ENCODE measurements around the gene GALR2.

GALR2 gene

DNA sequence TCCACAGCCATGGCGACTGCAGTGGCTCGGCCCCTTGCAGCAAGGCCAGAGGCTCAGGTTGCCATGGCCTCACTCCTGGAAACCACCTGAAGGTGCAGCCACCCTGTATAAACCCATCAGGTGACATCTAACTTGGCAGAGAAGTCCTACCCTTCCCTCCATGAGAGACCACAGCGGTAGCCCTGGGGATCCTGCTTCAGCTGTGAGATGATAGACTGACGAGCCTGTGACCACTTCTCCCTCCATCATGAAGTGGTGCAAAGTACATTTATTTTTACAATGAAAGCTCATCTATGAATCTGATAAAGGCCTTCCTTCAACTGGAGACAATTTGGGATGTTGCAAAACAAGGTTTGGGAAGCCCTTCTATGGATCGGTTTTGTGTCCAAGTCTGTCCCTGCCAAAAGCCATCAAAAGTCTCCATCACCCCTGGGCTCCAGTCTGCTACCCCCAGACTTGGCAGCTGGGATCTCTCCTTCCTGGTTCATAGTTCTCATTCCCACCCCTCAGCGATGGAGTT is 6.2 kb downstream of the GALR2 start:
- DNase-seq, result no peak

DNA sequence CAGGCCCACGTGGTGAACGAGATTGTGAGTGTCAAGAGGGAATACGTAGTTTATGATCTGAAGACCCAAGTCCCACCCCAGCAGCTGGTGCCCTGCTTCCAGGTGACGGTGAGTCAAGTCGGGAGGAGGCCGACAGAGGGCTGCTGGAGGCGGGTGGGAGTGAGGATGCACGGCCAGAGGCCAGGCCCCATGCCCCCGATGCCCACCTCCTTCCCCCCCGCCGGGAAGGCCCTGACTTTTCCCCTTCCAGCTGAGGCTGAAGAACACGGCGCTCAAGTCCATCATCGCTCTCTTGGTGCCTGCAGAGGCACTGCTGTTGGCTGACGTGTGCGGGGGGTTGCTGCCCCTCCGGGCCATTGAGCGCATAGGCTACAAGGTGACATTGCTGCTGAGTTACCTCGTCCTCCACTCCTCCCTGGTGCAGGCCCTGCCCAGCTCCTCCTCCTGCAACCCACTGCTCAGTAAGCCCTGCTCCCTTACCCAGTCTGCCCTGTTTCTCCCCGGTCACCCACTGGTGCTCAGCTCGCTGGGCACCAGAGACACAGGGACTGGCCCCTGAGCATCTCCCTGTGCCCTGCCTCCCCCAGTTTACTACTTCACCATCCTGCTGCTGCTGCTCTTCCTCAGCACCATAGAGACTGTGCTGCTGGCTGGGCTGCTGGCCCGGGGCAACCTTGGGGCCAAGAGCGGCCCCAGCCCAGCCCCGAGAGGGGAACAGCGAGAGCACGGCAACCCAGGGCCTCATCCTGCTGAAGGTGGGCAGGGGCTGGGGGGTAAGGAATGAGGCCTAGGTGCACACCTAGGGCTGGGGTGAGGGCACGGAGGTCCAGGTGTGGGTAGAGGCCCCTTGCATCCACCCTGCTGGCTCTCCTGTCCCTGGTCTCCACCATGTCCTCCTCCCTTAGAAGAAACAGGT is 7.0 kb downstream of the GALR2 start:
- no peak for DNase-seq

DNA sequence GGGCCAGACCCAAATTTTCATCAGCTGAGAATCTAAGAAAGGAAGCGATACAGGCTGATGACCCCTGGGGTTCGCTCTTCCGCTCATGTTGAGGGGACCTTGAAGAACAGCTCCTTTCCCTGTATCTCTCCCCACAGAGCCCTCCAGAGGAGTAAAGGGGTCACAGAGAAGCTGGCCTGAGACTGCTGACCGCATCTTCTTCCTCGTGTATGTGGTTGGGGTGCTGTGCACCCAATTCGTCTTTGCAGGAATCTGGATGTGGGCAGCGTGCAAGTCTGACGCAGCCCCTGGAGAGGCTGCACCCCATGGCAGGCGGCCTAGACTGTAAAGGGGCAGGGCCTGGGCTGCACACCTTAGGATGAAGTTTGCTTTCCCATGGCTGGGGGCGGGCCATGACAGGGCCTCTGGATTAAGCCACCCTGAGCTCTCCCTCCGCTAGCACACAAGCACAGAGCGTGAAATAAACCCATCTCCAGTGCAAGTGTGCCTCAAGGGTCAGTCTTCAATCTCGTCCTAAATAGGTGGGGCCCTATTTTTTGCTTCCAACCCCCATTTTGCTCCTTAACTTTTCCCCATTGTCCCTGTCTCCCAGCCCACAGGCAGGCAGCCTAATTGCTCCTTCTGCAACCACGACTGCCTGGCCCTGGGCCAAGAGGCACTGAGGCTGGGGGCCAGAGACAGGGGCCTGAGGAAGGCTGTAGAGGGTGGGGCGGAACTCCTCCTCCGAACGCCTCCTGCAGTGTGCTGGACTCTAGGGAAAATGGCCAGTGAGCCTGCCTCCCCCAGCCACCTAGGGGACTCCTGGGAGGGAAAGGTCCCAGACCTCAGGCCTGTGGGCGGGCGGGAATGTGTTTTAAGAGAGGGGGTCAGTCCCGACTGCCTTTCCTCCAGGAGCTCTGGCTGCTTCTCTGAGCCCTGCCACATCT is 8.0 kb downstream of the GALR2 start:
- no peak for DNase-seq

DNA sequence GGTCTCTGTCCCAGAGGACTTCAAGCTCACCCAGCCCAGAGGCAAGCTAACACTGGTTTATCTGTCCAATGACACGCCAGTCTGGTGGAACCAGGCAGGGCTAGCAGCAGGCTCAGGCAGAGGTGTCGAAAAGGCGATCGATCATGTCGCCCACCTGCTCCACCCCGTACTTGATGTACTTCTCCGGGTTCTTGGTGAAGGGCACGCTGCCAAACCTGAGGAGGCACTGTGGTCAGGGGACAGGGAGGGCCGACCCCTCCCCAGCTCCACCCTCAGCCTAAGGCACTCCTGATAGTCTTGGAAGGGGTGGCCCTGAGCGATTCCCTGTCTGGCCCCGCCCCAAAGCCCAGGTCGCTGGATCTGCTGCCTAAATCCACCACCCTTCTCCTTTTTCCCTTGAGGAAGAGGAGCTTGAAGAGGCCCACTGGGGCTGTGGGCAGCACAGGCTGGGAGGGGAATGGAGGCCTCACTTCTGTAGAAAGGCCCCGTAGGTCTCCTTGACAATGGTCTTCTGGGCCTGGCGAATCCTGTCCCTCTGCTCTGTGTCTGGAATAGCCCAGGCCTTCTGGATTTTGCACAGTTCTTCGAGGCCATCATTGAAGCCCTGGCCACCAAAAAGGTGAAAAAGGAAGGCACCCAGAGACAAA is 9.1 kb downstream of the GALR2 start:
- no peak for DNase-seq

DNA sequence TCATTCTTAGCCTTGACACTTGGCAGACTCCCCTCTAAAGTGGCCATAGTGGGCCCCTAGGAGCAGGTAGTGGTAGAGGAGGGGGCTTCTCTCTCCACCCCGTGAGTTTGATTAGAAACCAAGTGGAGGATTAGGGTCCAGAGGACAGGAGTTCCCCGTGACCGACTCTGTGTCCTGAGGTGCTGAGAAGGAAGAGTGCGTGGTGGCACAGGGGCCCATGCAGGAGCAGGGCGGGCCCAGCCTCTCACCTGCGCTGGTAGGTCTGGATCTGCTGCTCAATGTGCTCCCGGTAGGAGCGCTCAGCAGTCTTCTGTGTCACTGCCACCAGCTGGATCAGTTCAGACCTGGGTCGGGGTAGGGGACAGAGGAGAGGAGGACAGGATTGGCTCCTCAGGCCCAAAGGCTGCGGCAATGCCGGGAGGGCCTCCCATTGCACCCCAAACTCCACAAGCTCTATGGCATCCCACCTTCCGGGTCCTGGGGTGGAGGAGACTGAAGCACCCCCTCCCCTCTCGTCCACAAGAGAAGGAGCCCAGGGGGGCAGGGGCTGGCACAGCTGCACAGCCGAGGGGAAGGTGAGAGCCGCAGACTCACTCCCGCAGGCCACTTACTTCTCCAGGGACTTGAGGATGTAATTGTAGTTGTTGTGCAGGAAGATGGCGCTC is 10.6 kb downstream of the GALR2 start:
- DNase-seq, result no peak

DNA sequence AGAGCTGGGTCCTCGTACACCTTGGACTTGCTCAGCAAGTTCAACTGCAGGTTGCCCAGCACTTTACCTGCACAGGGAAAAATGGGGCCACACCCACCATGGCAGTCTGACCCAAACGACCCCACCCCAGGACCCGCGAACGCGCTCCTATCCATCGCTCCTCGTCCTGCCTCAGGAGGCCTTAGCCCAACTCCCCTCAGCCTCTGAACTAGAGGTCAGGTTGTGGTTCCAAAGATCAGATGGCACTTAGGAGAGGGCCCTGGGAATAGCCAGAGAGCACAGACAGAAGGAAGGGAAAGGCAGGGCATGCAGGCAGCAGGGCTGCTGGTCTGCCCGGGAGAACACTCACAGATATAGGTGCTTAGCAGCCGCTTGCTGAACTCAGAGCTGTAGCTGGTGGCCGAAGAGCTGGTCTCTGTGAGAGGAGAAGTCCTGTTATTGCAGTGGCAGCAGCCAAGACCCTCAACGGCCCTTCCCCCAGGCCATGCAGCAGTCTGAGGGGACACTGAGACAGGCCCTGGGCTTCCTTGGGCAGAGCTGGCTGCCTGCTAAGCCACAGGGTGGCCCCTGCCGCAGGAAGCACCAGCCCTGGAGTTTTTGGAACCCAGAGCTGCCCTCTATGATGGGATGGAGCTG is 11.3 kb downstream of the GALR2 start:
- no peak for DNase-seq

DNA sequence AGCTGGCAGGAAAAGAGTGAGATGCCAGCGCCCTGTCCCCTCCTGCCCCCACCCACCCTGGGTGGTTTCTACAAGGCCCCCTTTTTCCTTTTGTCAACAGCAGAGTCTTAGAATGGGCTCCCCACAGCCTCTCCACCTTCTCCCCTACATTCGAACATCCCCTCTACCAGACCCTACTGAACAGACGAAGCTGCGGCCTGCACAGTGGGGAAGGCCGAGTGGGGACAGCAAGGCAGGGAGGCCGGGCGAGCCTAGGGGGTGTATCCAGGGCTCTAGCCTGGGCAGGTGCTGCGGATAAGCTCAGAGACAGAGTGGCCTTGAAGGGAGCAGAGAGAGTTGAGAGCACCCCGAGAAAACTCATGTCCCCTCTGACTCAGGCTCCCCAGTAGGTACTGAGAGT is 11.8 kb downstream of the GALR2 start:
- no peak for DNase-seq

DNA sequence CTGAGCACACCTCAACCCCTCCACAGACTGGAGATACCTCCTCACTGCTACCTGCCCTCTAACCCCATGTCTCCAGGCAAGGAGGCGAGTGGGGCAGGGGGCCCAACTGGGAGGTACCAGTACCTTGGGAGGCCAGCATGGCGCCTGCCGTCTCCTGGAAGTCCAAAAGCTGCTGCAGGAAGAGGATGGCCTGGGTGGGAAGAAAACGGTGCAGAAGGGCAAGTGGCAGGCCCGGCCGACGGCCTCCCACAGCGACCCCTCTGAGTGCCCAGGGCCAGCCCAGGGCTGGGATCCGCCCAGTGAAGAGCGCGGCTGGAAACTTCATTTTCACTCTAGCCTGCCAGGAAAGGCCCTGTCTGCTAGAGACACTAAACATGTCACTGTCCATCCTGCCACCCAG is 12.9 kb downstream of the GALR2 start:
- no peak for DNase-seq

DNA sequence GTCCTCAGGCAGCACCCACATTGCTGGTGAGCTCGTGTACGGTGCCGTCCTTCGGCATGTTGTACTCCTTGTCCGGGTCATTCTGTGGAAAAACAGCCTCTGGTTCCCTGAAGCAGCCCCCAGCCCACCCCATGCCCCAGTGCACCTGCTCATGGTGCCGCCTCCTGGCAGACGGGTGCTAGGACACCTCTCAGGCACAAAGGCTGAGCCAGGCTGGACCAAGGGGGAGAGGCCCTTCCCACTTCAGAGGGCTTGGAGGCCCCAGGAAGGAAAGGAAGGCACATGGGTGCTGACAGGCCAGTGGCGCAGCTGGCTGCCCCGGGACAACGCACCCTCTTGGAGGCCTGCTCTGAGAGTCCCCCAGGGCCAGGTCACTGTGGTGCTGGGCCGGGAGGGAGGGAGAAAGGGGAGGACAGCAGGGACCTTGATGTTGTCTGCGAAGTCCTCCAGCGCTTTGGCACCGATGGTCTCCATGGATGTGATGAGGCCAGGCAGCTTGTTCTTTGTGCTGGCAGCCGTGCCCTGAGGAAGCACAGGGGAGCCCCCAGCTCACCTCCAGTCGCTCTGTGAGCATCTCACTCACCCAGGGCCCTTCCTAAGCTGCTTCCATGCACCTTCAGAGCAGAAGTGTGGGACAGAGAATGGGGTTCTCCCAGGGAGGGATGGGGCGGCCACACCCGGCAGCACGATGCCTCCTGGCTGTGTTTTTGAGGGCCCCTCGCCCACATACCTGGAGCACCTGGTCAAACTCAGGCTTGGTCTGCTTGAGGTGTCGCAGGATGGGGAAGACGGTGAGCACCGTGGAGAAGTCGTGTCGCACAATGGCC is 13.7 kb downstream of the GALR2 start:
- DNase-seq, result no peak

DNA sequence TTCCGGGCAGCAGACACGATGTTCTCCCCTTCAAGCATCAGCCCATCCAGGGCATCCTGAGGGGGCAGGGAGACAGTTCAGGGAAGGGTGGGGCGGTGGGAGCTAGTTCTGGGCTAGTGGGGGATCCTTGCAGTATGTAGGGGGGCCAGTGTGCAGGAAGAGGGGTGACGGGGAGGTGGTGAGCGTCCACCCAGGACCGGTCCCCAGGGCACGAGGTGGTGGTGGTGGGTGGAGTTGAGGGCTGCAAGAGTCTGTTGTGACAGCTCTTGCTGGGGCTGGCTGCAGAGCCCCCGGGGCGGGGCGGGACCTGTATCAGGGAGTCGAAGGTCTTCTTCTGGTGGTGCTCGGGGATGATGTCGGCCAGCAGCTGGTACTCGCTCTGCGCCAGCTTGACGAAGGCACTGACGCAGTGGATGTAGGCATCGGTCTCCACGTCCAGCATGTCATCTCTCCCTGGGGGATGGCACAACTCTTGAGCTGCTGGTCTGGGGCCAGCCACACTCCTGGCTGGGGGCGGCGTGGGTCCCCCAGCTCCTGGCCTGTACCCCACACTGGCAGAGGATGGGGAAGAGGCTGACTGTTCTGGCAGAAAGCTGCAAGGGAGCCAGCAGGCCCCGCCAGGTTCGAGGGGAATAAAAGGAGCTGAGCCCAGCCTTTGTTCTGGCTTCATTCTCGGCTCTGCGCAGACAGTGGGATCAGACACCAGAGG is 14.4 kb downstream of the GALR2 start:
- DNase-seq, result no peak

DNA sequence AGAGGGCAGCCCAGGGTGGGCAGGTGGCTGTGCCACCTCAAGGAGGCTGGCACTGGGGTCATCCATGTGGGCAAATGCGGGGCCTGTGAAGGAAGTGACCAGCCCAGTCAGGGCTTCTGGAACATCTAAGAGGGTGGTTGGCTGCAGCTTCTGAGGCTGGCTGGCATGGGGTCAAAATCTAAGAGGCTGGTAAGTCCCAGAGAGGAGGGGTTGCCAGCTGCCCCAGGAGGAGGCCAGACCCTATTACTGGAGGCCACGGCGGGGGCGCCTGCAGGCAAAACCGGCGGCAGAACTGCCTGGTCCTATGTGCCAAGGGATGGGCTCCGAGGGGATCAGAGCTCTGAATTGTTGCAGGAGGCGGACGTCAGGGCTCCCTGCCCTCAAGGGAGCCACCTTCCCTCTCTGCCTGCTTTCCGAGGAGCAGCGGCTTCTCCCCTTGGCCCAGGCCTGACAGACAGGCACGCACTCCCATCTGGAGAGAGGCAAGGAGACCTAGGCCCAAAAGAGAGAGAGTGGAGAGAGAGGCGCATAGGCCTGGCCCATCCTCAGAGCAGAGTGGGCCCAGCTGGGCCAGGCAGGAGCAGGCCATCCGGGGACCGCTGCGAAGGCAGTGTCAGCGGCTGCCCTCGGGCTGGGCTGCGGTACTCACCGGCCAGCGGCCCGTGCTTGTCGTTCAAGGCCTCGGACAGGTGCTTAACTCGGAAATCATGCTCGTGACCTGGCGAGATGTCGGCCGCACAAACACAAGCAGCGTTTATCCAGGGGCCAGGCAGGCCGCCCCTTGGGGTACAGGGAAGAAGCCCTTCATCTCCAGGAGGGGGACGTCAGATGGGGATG is 15.3 kb downstream of the GALR2 start:
- no peak for DNase-seq

DNA sequence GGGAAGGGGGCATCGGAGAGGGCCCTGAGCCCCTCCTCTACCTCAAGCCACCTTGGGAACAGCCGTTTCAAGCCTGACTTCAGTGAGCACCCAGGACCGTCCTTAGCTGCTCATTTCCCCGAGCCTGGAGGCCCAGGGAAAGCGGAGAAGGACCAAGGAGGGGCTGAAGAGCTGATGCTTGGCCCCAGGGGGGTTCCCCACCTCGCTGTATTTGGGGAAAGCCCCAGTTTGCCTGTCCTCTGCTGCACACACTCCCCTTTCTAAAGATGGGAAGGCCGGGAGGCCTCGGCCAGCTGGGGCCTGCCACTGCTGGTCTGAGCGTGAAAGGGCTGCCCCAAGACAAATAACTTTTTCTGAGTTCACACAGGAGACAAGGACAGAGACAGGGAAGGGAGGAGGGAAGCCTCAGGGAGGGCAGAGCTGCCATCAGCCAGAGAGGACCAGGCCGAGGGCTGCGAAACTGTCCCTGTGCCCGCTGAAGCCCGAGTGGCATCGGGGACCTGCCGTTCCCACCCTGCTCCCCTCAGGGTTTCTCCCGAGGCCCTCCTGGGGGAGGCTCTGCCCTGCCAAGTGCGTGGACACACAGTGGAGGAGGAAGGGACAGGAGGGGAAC is 16.0 kb downstream of the GALR2 start:
- DNase-seq, result no peak

DNA sequence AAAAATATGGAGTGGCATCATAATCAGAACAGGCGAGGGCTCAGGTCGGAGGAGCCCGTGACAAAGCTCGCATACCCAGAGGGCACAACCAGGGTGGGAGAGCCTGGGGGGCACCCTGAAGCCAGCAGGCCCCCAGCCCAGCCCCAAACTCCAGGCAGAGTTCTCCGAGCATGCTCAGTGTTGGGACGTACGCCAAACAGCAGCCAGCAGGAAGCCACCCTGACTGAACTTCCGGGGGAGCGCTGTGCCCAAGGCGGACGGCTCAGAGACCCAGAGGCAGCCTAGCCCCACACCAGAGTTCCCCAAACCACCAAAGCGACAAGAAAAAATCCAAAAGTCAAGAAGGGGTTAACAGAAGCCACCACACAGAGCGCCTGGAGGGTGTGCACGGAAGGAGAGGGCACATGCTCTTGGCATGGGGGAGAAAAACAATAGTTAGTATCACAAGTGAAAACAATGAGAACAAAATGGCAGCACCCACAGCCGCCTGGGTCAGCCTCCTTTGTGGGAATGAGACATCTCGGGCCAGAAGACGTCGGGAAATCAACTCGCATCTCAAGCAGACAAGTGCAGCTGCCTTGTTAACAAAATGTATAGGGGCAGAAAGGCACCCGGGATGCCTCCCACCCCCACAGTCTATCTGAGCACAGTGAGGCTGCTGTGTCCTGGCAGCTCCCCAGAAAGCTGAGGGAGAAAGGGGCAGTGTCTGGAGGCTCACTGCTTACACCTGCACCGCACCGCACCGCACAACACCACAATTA is 17.1 kb downstream of the GALR2 start:
- DNase-seq, result no peak

DNA sequence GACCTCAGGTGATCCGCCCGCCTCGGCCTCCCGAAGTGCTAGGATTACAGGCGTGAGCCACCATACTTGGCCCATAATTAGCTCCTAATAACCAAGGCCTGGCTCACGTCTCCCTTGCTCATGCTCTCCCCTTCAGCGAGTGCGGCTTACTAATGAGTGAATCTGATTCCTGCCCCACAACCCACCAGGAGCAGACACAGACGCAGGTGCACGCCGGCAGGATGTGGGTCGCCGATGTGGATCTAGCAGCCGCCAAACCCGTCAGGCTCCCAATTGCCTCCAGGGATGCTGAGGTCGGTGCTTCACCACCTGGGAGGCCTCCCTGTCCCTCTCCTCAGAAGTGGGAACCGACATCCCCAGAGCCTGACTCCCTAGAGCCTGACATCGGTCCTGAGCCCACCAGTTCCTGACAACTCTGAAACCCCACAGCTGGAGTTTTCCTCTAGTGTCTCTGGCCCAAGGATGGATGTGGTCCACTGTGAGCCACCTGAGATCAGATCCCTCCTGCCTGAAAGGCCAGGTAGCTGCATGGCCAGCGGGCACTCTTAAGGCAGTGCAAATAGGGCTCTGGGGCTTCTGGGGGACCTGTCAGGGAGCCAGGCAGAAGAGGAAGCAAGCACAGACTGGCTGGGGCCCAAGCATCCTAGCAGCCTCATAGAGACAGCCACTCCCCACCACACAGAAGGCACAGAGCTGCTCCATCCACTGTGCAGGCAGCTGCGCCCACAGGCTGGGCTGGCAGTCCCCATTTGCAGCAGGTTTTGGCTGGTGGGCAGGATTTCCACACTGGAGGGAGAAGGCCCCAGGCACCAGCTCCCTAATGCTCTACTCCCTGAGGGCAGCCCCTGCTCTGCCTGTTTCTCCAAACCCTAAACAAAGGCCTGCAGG is 18.2 kb downstream of the GALR2 start:
- DNase-seq, result no peak

DNA sequence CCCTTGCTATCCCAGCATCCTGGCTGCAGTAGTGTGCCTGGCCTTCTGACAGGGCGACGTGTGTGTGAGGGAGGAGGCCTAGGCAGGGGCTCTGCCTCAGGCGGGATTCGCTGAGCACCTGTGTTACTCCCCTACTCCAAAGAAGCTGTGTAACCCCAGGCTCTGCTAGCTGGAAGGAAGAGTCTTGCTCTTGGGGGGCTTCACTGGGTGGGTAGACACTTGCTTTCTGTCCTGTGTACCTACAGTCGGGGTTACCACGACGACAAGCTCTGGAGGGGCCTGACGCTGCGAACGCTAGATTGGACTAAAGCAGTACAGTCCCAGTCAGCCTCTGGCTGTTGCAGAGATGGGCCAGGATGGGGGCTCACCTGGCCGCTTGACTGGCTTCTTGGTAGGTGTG is 19.5 kb downstream of the GALR2 start:
- no peak for DNase-seq

DNA sequence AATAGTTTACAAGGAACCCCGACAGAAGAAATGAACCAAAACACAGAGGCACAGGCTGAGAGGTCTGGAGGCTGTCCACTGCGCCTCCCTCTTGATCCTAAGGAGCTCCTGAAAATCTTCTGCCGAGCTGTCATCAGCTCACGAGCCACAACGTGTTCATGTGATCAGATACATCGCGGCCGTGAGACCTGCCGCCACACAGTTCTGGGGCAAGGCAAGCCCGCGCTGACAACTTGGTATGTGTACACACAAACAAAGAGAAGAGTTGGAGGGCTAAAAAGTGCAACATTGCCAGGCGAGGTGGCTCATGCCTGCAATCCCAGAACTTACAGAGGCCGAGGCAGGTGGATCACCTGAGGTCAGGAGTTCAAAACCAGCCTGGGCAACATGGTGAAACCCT is 21.4 kb downstream of the GALR2 start:
- DNase-seq, result no peak

DNA sequence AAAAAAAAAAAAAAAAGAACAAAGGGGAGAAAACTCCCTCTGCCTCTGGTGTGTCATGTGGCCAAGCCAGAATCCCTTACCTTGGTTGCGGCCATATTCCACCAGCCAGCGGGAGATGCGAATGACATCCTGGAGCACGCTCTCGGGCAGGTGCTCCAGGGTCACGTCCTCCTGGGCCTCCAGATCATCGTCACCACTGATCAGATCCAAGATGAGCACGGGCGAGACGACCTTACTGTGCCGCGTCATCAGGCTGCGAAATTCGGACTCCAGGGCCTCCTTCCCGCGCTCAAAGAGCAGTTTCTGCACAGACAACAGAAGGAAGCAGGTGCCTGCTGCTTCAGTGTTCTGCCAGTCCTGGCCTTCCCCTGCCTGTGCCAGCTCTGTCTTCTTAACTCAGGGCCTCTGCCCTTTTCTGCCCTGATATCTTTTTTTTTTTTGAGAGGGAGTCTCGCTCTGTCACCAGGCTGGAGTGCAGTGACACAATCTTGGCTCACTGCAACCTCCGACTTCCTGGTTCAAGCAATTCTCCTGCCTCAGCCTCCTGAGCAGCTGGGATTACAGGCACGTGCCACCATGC is 23.2 kb downstream of the GALR2 start:
- DNase-seq, result no peak
